ELF-1 (cell line): ENCODE data around the gene CFAP161.
"Not testable (repeated sequence)": the region's sequence is repeated elsewhere in the genome, so short reads cannot be mapped to it uniquely, and the experiment has no call there.

Experiments
- DNase-seq: peaks from one replicate; pipeline ENCODE4 v3.0.0-alpha.2; 2016; ENCODE audit warnings: low read depth, low spot score

CFAP161 gene

GRCh38 chr15:81157939-81158223, 23.8 kb downstream of the CFAP161 start:
- no peak for DNase-seq

DNA sequence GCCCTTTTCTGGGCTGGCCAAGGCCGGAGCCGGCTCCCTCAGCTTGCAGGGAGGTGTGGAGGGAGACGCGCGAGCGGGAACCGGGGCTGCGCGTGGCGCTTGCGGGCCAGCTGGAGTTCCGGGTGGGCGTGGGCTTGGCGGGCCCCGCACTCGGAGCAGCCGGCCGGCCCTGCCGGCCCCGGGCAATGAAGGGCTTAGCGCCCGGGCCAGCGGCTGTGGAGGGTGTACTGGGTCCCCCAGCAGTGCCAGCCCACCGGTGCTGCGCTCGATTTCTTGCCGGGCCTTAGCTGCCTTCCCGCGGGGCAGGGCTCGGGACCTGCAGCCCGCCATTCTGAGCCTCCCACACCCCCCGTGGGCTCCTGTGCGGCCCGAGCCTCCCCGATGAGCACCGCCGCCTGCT, 24.5 kb downstream of the CFAP161 start:
- not testable (repeated sequence) for DNase-seq

- no peak for DNase-seq
Measured at GRCh38 chr15:81160312-81161159, 26.5 kb downstream of the CFAP161 start.

- no peak for DNase-seq
Measured at GRCh38 chr15:81161160-81161673, 27.1 kb downstream of the CFAP161 start.

GRCh38 chr15:81161851-81162250, 27.8 kb downstream of the CFAP161 start:
- no peak for DNase-seq

GRCh38 chr15:81163961-81164800, 30.1 kb downstream of the CFAP161 start:
- no peak for DNase-seq

- no peak for DNase-seq
Measured at GRCh38 chr15:81165535-81165934, 31.5 kb downstream of the CFAP161 start.

GRCh38 chr15:81166636-81167305, 32.7 kb downstream of the CFAP161 start:
- no peak for DNase-seq

- DNase-seq, result no peak
Measured at GRCh38 chr15:81168131-81168526, 34.1 kb downstream of the CFAP161 start.

- DNase-seq, result no peak
Measured at GRCh38 chr15:81168644-81169043, 34.6 kb downstream of the CFAP161 start.

DNA sequence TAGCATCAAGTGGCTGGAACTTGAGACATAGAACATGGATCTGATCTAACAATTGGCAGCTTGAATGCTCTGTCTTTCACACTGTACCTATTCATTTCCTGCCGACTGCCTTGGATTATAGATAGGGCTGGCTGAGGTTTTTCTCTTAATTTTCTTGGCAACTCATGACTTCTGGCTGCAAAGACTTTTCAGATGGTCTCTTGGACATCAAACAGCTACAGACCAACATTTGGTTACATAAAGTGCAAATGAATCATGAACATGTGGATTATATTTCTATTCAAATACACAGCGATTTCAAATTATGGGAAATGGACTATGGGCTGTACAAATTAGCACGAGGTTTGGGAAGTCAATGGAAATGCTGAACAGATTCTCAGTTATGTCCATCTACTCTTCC, 36.4 kb downstream of the CFAP161 start:
- no peak for DNase-seq

DNA sequence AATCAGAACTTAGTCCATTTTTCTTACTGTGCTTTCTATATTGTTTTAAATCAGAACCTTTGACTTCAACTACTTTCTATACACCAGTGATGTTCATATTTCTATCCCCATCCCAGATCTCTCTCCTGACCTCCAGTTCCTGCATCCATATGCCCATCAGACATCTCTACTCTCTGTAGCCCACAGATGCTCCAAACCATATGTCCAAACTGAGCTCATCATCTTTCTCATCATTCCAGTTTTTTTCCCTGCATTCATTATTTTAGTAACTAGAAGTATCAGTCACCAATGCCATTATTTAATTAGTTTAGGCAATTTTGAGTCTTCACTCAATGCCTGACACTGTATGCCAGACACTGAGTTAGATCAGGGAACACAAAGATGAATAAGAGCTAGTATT, 37.2 kb downstream of the CFAP161 start:
- no peak for DNase-seq

GRCh38 chr15:81174125-81174791, 40.2 kb downstream of the CFAP161 start:
- no peak for DNase-seq

GRCh38 chr15:81174792-81175327, 40.8 kb downstream of the CFAP161 start:
- DNase-seq, result no peak

DNA sequence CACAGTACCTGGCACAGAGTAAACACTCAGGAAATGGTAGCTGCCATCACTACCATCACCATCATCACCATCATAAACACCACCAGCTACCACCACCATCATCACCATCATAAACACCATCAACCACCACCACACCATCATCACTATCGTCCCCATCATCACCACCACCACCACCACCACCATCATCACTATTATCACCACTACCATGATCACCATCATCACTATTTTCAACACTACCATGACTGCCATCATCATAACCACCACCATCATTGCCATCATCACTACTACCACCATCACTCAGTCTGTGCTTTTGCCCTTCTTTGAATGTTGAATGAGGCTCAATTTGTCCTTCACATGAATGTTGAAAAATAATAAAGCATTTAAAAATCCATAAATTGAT, 41.4 kb downstream of the CFAP161 start:
- no peak for DNase-seq

- no peak for DNase-seq
Measured at GRCh38 chr15:81176291-81176893, 42.3 kb downstream of the CFAP161 start.

DNA sequence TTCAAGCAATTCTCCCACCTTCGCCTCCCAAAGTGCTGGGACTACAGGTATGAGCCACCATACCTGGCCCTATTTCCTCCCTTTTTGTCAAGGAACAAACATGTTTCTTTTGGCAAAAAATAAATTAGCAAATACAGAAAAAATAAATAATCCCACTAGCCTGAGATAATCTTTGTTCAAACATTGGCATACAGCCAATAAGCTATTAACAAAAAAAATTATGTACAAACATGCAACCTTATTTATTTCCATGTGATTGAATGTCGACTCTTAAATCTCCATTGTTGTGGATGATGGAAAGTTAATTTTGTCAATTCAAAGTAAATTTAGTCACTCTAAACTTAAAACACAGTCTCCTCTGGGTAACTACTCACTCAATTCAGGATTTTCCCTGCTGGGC, 44.3 kb downstream of the CFAP161 start:
- no peak for DNase-seq

DNA sequence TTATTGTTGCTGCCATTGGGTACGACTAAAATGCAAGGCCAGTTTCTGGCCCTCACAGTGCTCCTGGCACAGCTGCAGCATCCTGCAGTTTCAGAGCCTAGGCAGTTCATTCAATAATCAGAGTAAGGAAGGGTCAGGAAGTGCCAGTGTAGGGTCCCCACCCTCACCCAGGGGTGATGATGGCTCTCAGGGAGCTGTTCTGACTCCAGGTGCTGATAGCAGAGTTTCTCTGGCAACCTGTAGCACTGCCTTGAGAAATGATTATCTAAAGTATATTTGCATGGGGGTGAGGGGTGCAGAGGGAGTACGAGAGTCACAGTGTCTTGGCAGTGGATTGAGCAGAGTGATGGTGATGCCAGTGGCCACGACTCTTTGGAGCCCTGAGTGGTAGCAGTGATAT, 47.1 kb downstream of the CFAP161 start:
- no peak for DNase-seq

DNA sequence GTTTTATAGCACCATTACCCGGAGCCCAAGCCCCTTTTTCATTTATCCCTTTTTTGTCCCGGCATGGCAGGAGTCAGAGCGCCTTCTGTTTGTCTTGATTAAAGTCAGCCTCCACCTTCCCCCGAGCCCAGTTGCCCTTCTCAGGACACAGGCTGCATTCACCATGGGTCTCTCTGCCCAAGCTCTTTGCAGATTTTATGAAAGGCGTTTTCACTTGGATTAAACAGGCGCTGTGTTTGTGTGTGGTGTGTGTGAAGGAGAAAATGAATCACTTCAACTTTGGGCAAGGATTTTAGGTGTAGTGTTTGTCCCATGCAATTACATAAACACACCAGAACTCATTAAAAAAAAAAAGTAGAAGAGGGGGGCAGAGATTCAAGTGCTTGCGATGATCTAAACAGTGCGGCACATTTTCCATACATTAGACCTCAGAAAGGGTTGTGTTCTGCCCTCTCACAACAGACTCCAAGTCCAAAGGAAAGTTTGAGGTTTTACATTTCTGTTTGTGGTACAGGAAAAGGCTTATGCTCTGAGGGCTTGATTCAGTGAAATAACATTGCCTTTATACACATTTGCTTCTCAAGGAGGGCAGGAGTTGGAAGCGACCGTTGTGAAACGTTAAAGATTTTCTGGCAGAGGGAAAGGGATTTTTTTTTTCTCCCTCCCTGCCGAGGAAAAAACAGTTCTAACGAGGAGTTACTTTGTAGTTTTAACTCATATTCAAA, 48.1 kb downstream of the CFAP161 start:
- no peak for DNase-seq

GRCh38 chr15:81182756-81183438, 48.8 kb downstream of the CFAP161 start:
- no peak for DNase-seq
